ENCODE data around the gene TMEM51.
A peak's percentile ranks its signal among the peaks of the same experiment; 100 is the strongest.
"Not testable (repeated sequence)": the region's sequence is repeated elsewhere in the genome, so short reads cannot be mapped to it uniquely, and the experiment has no call there.

Gene TMEM51

GRCh38 chr1:15154480-15155036 is 1.0 kb downstream of the TMEM51 start:
- peak in 3 of 4 experiments; percentile 52 to 67 (median 55) for DNase-seq

DNA sequence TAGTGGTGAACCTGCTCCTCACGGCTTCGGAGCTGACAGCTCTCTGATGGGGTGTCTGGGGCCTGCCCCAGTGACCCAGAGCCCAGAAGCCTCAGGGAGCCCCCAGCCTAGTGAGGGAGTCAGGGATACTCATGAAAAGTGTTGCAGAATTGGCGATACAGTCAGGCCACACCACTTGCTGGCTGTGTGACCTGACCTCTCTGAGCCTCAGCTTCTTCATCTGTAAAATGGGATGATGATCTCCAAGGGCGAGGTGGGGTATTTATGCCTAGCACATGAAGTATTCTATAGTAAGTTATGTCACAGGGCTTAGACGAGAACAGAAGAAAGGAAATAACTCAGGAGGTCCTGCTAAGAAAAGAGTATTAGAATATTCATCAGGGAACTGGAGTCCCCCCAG is 1.6 kb downstream of the TMEM51 start:
- DNase-seq = no peak

DNA sequence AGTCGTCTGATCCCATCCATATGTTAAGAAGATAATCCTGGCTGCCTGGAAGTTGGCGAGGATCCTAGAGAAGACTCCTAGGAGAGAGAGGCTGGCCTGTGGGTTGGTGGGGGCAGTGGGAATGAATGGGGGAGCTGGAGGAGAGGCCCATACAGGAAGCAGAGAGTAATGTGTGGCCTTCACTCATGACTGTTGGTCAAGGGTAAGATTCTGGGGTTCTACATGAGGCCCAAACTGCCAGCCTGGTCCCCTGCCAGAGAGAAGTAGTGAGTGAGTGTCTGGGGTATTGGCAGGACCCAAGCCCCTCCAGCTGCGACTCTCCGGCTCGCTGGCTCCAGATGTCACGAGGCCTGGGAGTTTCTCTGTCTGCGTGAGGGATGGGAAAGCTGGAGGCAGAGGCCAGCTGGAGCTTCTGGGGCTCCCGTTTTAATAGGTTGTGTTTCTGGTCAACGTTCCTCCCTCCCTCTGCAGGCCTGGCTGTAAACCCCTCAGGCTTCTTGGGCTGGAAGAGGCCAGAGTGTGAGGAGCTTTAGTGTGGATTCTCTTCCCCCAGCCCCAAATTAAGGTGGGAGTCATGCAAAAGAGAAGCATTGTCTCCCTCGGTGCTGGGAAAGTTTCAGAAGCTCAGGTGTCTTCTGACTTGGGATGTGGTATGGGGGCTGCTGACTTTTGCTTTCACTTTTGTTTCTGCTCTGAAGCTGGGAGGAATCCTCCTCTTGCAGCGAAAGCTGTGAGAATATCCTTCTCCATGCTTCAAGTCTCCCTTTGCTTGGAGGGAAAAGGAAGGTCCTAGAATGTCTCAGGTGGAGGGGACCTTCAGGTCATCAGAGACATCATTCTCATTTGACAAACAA is 2.6 kb downstream of the TMEM51 start:
- DNase-seq = no peak

DNA sequence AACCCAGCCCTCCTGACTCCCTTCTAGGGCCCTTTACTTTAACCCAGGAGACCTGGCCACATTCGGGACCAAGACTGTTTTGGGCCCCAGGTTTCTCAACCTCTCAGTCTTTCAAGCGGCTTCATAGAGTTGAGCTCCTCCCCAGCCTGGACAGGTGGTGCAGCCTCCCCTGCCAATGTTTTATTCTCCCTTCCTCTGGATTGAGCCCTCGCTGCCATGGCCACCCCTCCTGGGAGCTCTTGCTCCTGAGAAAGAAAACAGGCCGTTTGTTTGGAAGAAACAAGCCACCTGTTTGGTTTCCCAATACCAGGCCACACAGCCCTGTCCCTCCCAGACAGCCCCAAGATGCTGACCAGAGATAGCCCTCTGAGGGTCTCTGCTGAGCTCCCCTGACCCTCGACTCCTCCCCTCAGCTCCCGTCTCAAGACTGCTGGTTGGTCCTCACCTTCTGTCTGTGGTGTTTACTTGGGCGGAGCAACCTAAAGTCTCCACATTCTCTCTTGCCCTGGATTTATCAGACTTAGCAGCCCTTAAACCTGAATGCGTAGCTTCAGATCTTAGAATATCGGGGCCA is 3.3 kb downstream of the TMEM51 start:
- no peak for DNase-seq

DNA sequence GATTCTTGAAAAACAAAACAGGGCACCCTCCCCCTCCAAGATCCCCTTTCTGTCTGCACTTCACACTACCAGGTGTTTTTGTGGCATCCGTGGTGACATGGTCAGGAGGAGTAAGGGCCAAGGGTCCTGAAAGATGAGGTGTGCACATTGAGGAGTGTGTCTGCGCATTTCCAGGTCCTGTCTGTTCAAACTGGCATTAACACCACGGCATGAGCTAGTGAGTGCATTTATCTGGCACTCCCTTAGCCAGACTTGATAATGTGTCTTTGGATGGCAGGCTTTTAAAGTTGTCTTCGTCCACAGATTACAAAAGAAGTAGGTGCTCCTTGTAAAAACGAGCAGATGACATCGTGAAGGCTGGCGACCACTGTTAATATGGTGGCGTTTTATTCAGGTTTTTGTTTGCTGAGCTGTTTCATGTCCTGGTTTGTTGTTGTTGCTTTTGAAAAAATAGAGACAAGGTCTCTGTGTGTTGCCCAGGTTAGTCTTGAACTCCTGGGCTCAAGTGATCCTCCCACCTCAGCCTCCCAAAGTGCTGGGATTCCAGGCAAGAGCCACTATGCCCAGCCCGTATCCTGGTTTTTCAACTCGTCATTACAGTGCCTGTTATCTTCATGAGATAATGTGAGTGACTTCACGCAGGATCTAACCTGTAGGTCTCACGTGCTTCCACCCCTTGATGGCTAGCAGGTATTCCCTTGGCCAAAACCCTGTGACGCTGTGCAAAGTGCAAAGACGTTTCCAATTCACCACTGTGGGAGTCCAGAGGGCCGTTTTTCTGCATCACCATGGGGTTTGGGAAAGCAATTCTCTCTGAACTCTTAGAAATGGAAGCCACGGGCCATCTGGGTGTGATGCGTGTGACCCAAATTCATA is 4.2 kb downstream of the TMEM51 start:
- no peak for DNase-seq

DNA sequence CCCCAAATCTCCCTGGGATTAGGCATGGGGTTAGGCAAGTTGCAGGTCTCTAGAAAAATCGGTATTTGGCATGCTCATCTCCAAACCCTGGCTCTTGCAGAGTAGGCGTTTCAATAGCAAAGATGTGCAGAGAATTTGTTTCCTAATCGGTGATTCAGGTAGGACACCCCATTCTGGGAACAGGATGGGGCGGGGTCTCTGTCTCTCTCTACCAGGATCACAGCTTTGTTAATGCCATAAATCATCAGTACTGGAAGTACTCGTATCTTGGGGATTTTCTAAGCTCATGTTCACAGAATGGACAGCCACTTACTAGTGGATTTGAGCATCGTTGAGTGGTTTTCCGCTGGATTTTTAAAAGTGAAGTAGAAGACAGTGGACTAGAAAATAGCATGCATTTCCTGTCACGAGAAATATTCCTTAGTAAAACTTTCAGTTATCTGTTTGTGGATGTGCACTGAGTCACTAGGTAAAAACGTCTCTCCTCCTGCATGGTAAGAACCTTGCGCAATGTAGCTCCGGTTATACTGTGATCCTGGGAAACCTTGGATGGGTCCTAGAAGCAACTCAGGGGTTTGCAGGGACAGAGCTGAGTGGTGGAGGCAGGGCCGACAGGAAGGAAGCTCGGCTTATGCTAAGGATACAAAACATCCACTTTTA is 5.1 kb downstream of the TMEM51 start:
- peak in 2 of 4 experiments; percentile 21 to 31 for DNase-seq

DNA sequence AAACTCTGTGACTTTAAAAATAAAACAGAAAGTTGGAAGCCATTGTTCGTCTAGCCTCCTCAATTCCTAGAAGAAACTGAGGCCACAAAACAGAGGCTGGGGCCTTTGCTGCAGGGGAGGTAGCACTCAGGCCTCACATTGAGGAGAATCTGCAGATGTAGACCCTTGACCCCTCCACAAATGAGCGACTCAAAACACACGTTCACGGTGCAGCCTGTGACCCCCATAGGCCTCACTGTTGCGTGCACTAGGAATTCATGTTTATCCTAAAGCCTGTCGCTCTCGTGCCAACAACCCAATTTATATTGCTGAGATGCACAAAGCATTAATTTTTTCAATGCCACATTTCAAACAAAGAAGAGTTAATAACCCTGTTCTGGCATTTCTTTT is 5.6 kb downstream of the TMEM51 start:
- DNase-seq = no peak

DNA sequence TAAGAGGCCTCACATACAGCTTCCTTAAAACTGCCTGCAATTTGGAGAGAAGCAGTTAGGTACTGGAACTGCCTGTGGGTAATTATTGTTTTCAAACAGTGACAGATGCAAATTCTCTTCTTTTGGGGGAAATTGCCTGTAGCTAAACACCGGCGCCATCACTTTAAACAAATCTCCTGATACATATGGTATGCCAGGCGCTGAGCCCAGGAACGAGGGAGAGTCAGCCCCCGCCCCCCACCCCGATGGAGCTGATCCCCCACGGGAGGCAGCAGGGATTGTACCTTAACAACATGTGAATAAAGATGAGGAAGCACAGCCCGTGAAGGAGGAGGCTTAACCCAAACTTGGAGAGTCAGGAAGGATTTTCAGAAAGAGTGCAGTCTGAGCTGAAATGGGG is 7.1 kb downstream of the TMEM51 start:
- DNase-seq = no peak

- no peak for DNase-seq
Observed at GRCh38 chr1:15167386-15167785, 13.8 kb downstream of the TMEM51 start.

- DNase-seq = peak; percentile 85 to 94 (median 88)
Observed at GRCh38 chr1:15168479-15168878, 14.9 kb downstream of the TMEM51 start.

GRCh38 chr1:15170071-15170470 is 16.5 kb downstream of the TMEM51 start:
- no peak for DNase-seq

GRCh38 chr1:15171271-15171908 is 17.8 kb downstream of the TMEM51 start:
- DNase-seq = no peak

- DNase-seq = peak in 3 of 4 experiments; percentile 52 to 66 (median 61)
Observed at GRCh38 chr1:15172405-15173259, 19.1 kb downstream of the TMEM51 start.

DNA sequence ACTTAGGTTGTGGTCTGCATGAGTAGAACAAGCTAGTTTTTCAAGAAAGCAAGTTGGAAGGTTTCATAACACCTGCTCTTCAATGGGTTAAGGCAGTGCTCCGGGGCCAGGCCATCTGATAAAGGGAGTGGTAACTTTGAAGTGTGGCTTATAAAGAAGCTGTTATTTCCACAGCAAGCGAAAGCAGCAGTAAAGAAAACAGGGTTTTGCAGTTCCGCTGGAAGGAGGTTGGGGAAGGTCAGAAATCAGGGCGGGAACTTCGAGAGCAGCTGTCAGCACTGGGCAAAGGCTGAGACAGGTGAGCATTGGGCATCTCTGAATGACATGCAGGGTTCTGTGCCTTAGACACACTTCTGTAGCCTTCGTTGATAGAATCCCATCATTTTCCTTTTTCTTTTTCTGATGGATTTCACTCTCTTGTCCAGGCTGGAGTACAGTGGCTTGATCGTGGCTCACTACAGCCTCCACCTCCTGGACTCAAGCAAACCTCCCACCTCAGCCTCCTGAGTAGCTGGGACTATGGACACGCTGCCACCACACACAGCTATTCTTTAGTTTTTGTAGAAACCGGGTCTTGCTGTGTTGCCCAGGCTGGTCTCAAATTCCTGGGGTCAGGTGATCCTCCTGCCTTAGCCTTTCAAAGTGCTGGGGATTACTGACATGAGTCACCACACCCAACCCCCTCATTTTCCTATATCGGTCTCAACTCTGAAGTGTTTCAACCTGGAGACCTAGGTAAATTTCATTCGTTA is 20.5 kb downstream of the TMEM51 start:
- DNase-seq = no peak

DNA sequence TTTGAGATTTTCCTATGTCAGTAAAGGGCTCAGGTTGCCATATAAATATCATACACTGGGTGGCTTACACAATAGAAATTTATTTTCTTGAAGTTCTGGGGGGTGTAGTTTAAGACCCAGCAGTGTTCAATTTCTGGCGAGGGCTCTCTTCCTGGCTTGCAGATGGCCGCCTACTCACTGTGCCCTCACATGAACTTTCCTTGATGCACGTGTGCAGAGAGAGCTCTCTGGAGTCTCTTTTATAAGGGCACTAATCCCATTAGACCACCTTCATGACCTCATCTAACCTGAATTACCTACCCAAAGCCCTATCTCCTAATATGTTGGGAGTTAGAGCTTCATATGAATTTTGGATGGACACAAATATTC is 21.1 kb downstream of the TMEM51 start:
- no peak for DNase-seq

DNA sequence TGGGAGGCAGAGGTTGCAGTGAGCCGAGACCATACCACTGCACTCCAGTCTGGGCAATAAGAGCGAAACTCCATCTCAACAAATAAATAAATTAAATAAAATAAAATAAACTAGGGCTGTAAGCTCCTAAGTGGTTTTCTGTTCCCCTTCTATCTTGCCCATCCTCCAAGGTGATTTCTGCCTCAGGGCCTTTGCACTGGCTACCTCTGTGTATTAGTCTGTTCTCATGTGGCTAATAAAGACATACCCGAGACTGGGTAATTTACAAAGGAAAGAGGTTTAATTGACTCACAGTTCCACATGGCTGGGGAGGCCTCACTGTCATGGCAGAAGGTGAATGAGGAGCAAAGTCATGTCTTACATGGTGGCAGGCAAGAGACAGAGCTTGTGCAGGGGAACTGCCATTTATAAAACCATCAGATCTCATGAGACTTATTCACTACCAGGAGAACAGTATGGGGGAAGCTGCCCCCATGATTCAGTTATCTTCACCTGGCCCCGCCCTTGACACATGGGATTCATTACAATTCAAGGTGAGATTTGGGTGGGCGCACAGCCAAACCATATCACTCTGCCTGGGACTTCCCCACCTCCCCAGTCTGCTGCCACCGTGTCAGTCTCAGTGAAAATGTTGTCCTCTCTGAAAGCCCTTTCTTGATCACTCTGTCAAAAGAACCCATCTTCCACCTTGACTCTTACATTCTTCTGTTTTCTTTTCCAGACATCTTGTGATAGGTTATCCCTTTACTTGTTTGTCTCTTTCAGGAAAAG is 22.0 kb downstream of the TMEM51 start:
- not testable (repeated sequence) for DNase-seq

DNA sequence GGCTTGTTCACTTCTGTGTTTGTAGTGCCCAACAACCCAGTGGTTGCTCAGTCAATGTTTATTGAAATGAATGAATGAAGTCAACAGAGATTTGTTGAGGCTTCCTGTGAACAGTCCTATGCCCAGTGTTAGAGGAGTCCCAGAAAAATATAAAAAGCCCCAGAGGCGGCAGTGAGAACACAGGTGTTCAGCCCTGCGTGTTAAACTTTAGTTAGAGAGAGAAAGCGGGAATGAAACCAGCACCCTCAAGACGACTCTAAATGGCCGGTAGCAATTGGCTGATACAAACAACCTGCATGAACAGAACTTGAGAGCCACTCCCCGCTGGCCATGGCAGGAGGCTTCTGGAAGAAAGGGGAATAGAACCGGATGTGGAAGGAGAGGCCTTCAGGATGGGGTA is 22.6 kb downstream of the TMEM51 start:
- no peak for DNase-seq

- DNase-seq = peak; percentile 54 to 75 (median 64)
Observed at GRCh38 chr1:15176898-15177665, 23.5 kb downstream of the TMEM51 start.
